GM12875 (cell line): Measurements from ENCODE around the gene E4F1.

Experiments
- H3K4me3 ChIP-seq: one replicate; pipeline ENCODE4 v1.5.1; 2011; ENCODE audit warnings: low read depth, low read length, control low read depth
- TF ChIP-seq, protein P1 (sequence below): IDR thresholded peaks from 2 replicates; pipeline ENCODE4 v1.5.1; 2011; ENCODE audit warnings: low read depth, mild to moderate bottlenecking, control low read depth, inconsistent platforms, low read length, moderate library complexity, borderline replicate concordance; ENCODE audit not compliant: insufficient read depth

E4F1 gene

GRCh38 chr16:2235234-2235651 is 11.9 kb downstream of the E4F1 start:
- no peak overlapping the region for H3K4me3 ChIP-seq
- TF ChIP-seq, protein P1, sequence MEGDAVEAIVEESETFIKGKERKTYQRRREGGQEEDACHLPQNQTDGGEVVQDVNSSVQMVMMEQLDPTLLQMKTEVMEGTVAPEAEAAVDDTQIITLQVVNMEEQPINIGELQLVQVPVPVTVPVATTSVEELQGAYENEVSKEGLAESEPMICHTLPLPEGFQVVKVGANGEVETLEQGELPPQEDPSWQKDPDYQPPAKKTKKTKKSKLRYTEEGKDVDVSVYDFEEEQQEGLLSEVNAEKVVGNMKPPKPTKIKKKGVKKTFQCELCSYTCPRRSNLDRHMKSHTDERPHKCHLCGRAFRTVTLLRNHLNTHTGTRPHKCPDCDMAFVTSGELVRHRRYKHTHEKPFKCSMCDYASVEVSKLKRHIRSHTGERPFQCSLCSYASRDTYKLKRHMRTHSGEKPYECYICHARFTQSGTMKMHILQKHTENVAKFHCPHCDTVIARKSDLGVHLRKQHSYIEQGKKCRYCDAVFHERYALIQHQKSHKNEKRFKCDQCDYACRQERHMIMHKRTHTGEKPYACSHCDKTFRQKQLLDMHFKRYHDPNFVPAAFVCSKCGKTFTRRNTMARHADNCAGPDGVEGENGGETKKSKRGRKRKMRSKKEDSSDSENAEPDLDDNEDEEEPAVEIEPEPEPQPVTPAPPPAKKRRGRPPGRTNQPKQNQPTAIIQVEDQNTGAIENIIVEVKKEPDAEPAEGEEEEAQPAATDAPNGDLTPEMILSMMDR = no peak

DNA sequence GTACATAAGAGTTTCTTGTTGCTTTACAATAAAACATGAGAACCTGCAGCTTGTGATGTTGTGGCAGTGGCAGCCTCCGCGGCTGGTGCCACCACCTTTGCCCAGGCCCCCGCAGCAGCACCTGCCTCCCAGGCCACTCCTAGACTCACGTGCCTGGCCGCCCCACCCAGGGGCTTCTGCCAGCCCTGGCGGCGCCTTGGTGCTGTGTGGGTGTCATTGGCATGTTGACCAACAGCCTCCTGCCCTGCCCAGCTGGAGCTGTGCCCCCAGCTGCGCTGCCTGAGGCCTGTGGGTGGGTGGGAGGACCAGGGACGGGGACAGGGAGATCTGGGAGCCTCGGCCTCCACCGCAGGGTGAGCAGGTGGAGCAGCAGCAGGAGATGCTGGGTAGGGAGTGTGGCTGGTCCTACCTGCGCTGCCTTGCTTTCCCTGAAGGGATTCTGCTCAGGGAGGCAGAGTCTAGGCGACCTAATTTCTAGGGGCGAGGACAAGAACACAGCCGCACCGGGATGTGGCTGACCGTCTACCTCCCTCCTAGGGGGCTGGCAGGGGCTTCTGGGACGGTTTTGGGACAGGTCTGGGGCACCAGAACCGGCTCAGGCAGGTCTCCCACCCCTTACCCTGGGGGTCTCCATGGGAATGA is 12.4 kb downstream of the E4F1 start:
- TF ChIP-seq, protein P1 = no peak
- no peak overlapping the region for H3K4me3 ChIP-seq

DNA sequence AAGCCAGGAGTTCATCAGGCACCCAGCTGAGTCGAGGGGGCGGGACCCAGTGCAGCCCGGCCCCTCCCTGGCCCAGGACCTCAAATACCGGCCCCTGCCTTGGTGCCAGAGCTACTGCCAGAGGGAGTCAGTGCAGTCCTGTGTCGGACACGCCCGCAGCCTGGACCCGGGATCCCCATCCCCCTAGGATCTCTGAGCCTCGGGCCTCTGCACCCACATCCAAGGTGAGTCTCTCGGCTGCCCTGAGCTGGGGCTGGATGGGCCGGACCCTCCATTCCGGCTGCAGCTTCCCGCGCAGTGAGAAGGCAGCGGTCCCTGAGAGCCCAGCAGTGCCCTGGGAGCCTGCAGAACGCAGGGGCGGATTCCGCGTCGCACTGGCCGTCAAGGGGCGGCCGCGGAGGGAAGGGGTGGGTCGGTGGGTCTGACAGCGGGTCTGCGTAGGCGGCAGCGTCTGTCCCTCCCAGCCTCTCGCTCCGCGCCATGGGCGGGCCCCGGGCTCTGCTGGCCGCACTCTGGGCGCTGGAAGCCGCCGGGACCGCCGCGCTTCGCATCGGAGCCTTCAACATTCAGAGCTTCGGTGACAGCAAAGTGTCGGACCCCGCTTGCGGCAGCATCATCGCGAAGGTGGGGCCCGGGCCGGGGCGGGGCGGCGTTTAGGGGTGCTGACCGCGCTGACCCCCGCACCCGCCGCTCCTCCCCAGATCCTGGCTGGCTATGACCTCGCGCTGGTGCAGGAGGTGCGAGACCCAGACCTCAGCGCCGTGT is 13.1 kb downstream of the E4F1 start, which contains the start of gene DNASE1L2:
Gene DNASE1L2, plus strand, starts transcription at position 108 of the 765 bp plus-strand sequence. Its CDS starts 373 bp downstream, at position 481.
- no peak within 1 kb of the TSS for H3K4me3 ChIP-seq

DNA sequence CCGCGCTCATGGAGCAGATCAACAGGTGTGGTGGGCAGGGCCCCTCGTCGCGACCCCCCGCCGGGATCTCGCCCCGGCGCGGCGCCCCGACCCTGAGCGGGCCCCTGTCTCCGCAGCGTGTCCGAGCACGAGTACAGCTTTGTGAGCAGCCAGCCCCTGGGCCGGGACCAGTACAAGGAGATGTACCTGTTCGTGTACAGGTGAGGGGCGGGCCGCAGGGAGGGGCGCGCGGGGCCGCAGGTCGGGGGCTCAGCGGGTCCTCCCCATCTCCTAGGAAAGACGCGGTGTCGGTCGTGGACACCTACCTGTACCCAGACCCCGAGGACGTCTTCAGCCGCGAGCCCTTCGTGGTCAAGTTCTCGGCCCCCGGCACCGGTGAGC is 13.7 kb downstream of the E4F1 start:
- H3K4me3 ChIP-seq = no peak overlapping the region
- TF ChIP-seq, protein P1 = no peak

More for the DNA sequence above, 13.1 kb downstream of the E4F1 start, which contains the start of gene DNASE1L2:
- TF ChIP-seq, protein P1 = no peak

- TF ChIP-seq, protein P1 = no peak
- no peak overlapping the region for H3K4me3 ChIP-seq
Observed at GRCh38 chr16:2237493-2238149, 14.2 kb downstream of the E4F1 start.

- TF ChIP-seq, protein P1 = no peak
- no peak overlapping the region for H3K4me3 ChIP-seq
Observed at GRCh38 chr16:2238150-2238837, 14.9 kb downstream of the E4F1 start.
